IPS-15b (cell line): ENCODE data around the gene DCTD.
A peak's percentile ranks its signal among the peaks of the same experiment; 100 is the strongest.

Experiments used
- H3K27me3 ChIP-seq: one replicate; pipeline ENCODE4 v1.6.1; 2013; ENCODE audit warnings: low read length; ENCODE audit not compliant: control insufficient read depth, insufficient read depth
- H3K36me3 ChIP-seq: one replicate; pipeline ENCODE4 v1.6.1; 2013; ENCODE audit warnings: low read length; ENCODE audit not compliant: control insufficient read depth, insufficient read depth
- H3K4me1 ChIP-seq: one replicate; pipeline ENCODE4 v1.6.1; 2013; ENCODE audit warnings: mild to moderate bottlenecking, low read length; ENCODE audit not compliant: control insufficient read depth, insufficient read depth
- H3K4me3 ChIP-seq: one replicate; pipeline ENCODE4 v1.5.1; 2013; ENCODE audit warnings: low read depth, low read length
- H3K9ac ChIP-seq: one replicate; pipeline ENCODE4 v1.6.1; 2013; ENCODE audit warnings: low read depth, mild to moderate bottlenecking, low read length
- H3K9me3 ChIP-seq: one replicate; pipeline ENCODE4 v1.6.1; 2013; ENCODE audit warnings: mild to moderate bottlenecking, low read length; ENCODE audit not compliant: control insufficient read depth, insufficient read depth

The DCTD gene

DNA sequence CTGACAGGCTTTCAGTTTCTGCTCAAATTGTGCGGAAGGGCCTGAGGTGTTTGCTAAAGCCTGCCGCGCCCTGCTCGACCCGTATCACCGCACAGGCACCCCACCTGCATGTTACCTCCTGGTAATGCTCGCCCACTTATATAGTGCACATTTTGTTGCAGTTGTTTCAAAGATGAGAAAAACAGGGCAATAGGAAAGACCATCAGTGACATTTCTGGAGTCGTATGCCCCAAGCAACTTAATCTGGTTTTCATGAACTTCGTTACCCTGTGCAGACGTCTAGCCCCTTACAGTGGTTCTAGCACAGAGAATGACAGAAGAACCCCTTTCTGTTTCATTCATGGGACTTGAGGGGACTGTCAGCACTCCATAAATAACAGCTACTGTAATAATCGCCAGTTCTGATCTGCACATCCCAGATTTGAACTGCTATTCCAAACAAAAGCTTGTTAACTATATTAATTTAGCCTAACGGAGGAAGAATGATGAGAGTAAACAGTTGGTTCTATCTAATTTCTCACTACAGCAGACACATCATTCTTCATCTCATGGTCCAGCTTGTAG lies 940 bp upstream of the DCTD start:
- Histone ChIP-seq H3K36me3 (no peaks in the 10 kb centered on the region), H3K9me3 (no peaks in the 10 kb centered on the region), H3K4me1 (no peaks in the 10 kb centered on the region), H3K27me3 (peaks cover 4% of the 10 kb centered on the region), H3K4me3 (peak overlapping the region; percentile 78), H3K9ac (no peak overlapping the region)

DNA sequence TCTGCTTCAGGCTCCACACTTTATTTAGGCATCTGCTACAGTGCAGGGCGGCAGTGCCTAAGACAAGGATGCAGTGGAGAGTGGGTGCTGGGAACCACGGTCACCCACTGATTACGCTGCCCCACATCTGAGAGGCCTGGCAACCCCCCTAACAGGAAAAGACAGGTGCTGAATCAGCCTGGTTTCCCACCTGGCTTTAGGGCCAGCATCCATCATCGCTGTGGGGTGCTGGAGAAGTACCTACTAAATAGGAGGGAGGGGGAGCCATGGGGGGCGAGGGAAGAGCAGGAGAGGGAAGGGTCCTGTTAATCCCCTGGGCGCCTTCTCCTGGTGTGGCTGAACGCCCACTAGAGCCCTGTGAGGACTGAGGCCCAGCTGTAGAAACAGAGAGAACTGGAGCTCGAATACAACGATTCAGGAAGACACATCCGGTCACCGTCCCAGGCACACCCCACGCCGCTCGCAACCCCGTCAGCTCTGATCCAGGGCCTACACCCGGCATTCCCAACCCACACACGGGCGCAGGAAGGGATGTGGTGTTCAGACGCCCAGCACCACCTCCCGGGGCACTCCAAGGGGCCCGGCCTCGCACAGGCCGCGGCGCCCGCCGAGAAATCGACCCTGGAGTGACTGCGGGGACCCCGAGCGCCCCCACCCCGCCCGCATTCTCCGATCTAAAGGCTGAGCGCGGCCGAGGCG lies 554 bp downstream of the DCTD start:
- no peaks in the 10 kb centered on the region for H3K9me3 ChIP-seq
- peaks cover 3% of the 10 kb centered on the region for H3K36me3 ChIP-seq
- peaks cover 4% of the 10 kb centered on the region for H3K27me3 ChIP-seq
- no peaks in the 10 kb centered on the region for H3K4me1 ChIP-seq
- peak overlapping the region; percentile 73 for H3K4me3 ChIP-seq
- peak overlapping the region; percentile 77 for H3K9ac ChIP-seq

DNA sequence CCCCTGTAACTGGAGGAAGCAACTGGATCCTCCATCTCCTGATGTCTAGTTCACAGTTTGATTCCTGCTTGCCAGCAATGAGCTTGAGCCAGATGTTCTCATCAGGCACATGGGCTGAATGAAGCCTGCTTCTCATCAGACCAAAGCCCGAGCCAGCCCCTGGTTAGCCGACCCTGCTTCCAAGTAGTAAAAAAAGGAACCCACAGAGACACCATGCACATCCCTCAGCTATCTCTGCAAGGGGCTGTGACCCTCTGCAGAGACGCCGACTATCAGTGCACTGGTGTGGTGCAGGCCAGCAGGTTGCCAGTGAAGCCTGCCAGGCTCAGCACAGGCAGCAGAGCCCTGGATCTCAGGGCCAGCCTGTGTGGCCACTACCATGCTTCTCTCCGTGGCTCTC lies 2.8 kb downstream of the DCTD start:
- Histone ChIP-seq H3K36me3 (peaks cover 10% of the 10 kb centered on the region), H3K4me3 (no peak overlapping the region), H3K4me1 (no peaks in the 10 kb centered on the region), H3K27me3 (peaks cover 4% of the 10 kb centered on the region), H3K9me3 (no peaks in the 10 kb centered on the region), H3K9ac (no peak overlapping the region)

DNA sequence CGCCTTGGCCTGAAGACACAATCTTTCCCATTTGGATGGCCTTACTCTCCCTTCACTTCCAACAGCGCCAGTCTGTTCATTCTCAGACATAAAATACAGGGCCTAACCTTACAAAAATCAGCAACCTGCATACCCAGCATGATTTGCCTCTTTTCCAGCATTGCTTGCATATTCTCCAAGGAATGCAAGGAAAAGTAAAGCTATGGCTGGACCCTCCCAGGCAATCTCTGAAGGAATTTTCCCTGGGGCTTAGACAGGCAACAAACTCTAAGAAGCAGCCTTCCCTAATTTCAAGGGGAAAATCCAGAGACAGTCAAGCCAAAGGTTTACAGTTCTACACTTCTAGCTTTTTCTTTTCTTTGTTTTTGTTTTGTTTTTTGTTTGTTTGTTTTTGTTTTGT lies 3.6 kb downstream of the DCTD start:
- no peak overlapping the region for H3K9ac ChIP-seq
- no peaks in the 10 kb centered on the region for H3K27me3 ChIP-seq
- H3K9me3 ChIP-seq = no peaks in the 10 kb centered on the region
- no peaks in the 10 kb centered on the region for H3K4me1 ChIP-seq
- peaks cover 10% of the 10 kb centered on the region for H3K36me3 ChIP-seq
- H3K4me3 ChIP-seq = no peak overlapping the region

DNA sequence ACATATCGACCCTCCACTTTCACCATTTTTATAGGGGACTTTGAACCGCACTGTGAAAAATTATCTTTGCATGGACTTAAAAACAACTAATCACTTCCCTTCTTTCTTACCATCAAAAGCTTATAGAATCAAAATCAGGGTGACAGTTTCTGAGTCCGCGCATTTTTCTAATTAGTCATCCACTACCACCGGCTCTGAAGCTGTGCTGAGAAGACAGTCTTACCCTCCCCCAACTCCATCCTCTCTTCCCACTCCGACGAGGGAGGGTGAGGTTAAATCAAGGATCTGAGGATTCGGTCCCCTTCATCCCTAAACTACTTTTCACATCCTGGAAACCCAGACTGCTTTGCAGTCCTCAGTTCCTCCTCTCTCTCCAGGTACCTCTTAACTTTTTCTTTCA lies 4.2 kb downstream of the DCTD start:
- H3K27me3 ChIP-seq = no peaks in the 10 kb centered on the region
- no peaks in the 10 kb centered on the region for H3K4me1 ChIP-seq
- no peak overlapping the region for H3K4me3 ChIP-seq
- H3K9me3 ChIP-seq = no peaks in the 10 kb centered on the region
- peaks cover 10% of the 10 kb centered on the region for H3K36me3 ChIP-seq
- no peak overlapping the region for H3K9ac ChIP-seq

DNA sequence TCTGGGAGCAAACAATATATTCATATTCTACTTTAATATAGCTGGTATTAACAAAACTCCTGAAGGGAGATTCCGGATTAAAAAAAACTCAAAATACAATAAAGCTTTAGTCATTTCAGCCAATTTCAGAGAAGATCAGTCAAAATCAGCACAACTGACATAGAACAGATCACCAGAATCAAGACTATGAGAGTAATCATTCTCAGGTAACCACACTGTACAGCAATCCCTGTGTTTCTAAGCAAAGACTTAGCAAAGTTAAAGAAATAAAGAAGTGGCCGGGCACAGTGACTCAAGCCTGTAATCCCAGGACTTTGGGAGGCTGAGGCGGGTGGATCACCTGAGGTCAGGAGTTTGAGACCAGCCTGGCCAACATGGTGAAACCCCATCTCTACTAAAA lies 9.1 kb downstream of the DCTD start:
- Histone ChIP-seq H3K4me1 (no peaks in the 10 kb centered on the region), H3K4me3 (no peak overlapping the region), H3K9ac (no peak overlapping the region), H3K27me3 (no peaks in the 10 kb centered on the region), H3K36me3 (peaks cover 10% of the 10 kb centered on the region), H3K9me3 (no peaks in the 10 kb centered on the region)

DNA sequence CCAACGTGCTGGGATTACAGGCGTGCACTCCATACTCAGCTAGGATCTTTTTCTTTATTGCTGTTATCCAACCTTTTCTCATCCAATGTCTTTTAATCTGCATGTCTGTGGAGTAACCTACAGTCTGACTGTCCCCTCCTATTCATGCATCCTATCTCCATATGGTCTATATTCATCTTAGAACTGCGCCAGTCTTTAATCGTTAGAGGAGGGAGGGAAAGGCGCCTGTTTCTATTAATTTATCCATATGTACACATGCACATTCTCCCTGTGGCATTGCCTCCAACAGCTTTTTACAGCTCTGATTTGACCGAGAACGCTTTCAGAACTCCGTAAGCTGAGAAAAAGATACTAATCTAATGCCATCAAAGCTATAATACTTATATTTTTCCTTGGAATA lies 9.8 kb downstream of the DCTD start:
- H3K9ac ChIP-seq = no peak overlapping the region
- no peaks in the 10 kb centered on the region for H3K27me3 ChIP-seq
- no peak overlapping the region for H3K4me3 ChIP-seq
- H3K9me3 ChIP-seq = no peaks in the 10 kb centered on the region
- no peaks in the 10 kb centered on the region for H3K4me1 ChIP-seq
- peaks cover 7% of the 10 kb centered on the region for H3K36me3 ChIP-seq

DNA sequence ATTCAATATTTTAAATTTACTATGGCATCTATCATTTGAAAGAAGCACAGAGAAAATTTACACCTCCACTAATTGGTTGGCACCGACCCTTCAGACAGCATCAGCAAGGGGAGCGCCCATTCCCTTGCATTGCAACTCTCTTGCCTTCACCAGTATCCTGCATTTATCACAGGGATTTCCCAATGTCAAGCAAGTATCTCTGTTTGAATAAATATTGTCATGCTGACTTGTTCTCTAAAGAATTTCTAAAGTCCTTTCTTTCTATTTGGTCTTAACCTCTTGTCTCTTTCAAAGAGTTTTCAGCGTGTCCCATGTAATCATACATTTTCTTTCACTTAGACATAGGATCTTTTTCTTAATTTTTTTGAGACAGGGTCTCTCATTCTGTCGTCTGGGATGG lies 10.4 kb downstream of the DCTD start:
- H3K9ac ChIP-seq = no peak overlapping the region
- H3K4me1 ChIP-seq = no peaks in the 10 kb centered on the region
- H3K9me3 ChIP-seq = no peaks in the 10 kb centered on the region
- H3K4me3 ChIP-seq = no peak overlapping the region
- H3K36me3 ChIP-seq = peaks cover 7% of the 10 kb centered on the region
- no peaks in the 10 kb centered on the region for H3K27me3 ChIP-seq

DNA sequence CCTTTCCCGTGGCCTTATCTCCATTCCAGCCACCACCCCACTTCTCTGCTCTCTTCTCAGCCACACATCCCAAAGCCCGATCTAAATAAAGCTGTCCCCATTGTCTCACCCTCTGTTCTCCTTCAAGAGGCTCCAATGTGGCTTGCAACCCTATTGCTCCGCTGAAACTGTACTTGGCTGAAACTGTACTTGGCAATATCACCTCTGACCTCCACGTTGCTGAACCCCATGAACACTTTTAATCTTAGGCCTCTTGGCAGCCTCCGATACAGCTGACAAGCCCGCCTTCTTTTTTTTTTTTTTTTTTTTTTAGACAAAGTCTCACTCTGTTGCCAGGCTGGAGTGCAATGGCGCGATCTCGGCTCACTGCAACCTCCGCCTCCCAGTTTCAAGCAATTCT lies 12.1 kb downstream of the DCTD start:
- H3K27me3 ChIP-seq = no peaks in the 10 kb centered on the region
- H3K36me3 ChIP-seq = no peaks in the 10 kb centered on the region
- no peaks in the 10 kb centered on the region for H3K4me1 ChIP-seq
- H3K9me3 ChIP-seq = no peaks in the 10 kb centered on the region
- no peak overlapping the region for H3K9ac ChIP-seq
- no peak overlapping the region for H3K4me3 ChIP-seq

DNA sequence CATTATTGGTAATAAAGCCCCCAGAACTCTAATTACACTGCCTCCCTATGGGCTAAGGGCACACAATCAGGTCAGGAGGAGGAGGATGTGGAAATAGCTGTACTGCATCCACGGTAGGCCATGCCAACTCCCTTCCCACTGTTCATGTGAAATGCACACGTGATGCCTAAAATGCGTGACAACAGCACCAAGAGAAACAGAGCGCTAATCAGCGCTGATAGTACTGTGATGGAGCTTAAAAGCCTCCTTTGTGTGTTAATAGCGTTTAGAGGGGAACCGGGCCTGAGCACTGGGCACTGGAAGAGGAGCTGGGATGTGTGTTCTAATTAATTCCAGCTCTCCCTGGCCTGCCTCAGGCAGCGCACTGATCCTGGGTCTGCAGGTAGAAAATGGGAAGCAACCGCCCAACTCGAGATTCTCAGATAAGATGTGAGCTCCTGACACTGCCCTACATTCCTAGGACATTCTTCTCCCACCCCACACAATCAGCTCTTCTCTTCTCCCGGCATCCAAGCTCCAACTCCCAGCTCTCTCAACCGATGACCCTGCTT lies 12.9 kb downstream of the DCTD start:
- Histone ChIP-seq H3K9ac (no peak overlapping the region), H3K9me3 (no peaks in the 10 kb centered on the region), H3K4me1 (no peaks in the 10 kb centered on the region), H3K4me3 (no peak overlapping the region), H3K27me3 (no peaks in the 10 kb centered on the region), H3K36me3 (no peaks in the 10 kb centered on the region)

DNA sequence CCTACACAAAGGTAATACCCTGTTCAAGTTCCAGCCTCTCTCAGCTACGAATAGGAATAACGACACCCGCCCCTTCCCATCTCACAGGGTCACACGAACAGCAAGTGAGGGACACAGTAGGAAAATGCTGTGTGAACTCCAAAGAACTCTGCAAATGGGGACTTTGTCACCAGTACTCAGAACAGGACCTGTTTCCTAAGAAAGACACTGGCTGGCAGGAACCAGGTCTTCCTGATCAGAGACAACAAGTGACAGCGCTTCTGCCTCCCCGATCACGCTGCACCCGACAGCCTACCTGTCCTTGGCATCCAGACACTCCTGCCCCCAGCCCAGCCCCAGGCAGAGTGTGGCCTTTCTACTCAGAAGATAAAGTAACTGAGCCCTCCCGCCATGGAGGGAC lies 14.2 kb downstream of the DCTD start:
- H3K4me3 ChIP-seq = no peak overlapping the region
- H3K27me3 ChIP-seq = no peaks in the 10 kb centered on the region
- H3K4me1 ChIP-seq = no peaks in the 10 kb centered on the region
- no peaks in the 10 kb centered on the region for H3K36me3 ChIP-seq
- no peak overlapping the region for H3K9ac ChIP-seq
- H3K9me3 ChIP-seq = no peaks in the 10 kb centered on the region

DNA sequence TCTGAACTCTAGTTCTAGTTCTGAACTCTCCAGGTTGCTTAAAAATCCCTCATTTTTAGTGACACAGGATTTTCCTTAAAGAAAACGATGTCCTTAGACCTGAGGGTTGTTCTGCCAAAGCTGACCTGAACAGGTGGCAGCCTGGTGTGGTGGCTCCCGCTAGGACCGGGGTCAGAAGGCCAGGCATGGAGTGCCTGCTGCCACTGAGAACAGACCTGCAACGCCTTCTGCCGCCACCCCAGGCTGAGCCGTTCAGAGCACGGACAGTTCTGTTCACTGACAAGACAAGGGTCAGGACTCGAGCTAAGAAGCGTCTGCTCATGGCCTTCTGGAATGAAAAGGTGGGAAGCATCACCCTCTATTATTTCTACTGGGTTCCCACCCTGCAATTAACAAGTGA lies 15.8 kb downstream of the DCTD start:
- no peaks in the 10 kb centered on the region for H3K36me3 ChIP-seq
- H3K9ac ChIP-seq = no peak overlapping the region
- H3K4me1 ChIP-seq = no peaks in the 10 kb centered on the region
- no peaks in the 10 kb centered on the region for H3K27me3 ChIP-seq
- no peak overlapping the region for H3K4me3 ChIP-seq
- H3K9me3 ChIP-seq = no peaks in the 10 kb centered on the region
